Measurements from ENCODE around the gene A1BG. TPM values are rescaled to one million over a fixed set of nuclear protein-coding genes. Genes with fewer than 3 reads are reported as not detected.

Gene A1BG
- total RNA-seq, 1 donor from 2014 or later = 7.5 TPM

GRCh38 chr19:58381460-58382212 is 28.3 kb upstream of the A1BG start:
- Histone ChIP-seq H4K20me1 (ENCODE audit: low read depth) (no peaks in the 10 kb centered on the region), H3K4me3 (peak overlapping the region; percentile 84), H3K27ac (no peak overlapping the region), H2AFZ (replicated peaks) (no peak overlapping the region), H3K27me3 (no peaks in the 10 kb centered on the region), H3K79me2 (ENCODE audit: low read depth) (peaks cover 17% of the 10 kb centered on the region), H3K9me3 (ENCODE audit: low read depth) (no peaks in the 10 kb centered on the region), H3K4me2 (peak overlapping the region; percentile 94), H3K36me3 (no peaks in the 10 kb centered on the region), H3K4me1 (peaks cover 13% of the 10 kb centered on the region), H3K9ac (no peak overlapping the region), H3F3A (ENCODE audit: low read depth) (peaks cover 17% of the 10 kb centered on the region)
- H3K27me3 Mint-ChIP-seq (ENCODE audit: insufficient read depth, low read depth) = peaks cover 11% of the 10 kb centered on the region
- peaks cover 26% of the 10 kb centered on the region for H3K4me1 Mint-ChIP-seq
- H3K27ac Mint-ChIP-seq = no peak overlapping the region
- TF ChIP-seq CTCF (IDR thresholded peaks at IDR 0.05) (no peak), EZH2phosphoT487 (IDR thresholded peaks at IDR 0.05) (no peak)
- H3K9me3 Mint-ChIP-seq = no peaks in the 10 kb centered on the region
- peak overlapping the region; percentile 90 for H3K4me3 Mint-ChIP-seq
- no peak for DNase-seq (ENCODE audit: low spot score)
- H3K36me3 Mint-ChIP-seq = no peaks in the 10 kb centered on the region

GRCh38 chr19:58380662-58381459 is 27.6 kb upstream of the A1BG start, which contains the start of gene ZNF837:
ZNF837 (minus strand) TSS chr19:58381030; CDS start chr19:58369332, 11,698 bp downstream.
- peaks cover 11% of the 10 kb centered on the region for H3K27me3 Mint-ChIP-seq (ENCODE audit: insufficient read depth, low read depth)
- H3K27ac Mint-ChIP-seq = peak within 1 kb of the TSS; percentile 50
- H3K4me1 Mint-ChIP-seq = peaks cover 26% of the 10 kb centered on the region
- Histone ChIP-seq H3K9ac (peak within 1 kb of the TSS; percentile 73), H3K9me3 (ENCODE audit: low read depth) (no peaks in the 10 kb centered on the region), H4K20me1 (ENCODE audit: low read depth) (no peaks in the 10 kb centered on the region), H2AFZ (replicated peaks) (peak within 1 kb of the TSS; percentile 75), H3K27ac (no peak within 1 kb of the TSS), H3K4me3 (peak within 1 kb of the TSS; percentile 84), H3K79me2 (ENCODE audit: low read depth) (peaks cover 14% of the 10 kb centered on the region), H3K4me2 (peak within 1 kb of the TSS; percentile 94), H3K4me1 (peaks cover 10% of the 10 kb centered on the region), H3K36me3 (no peaks in the 10 kb centered on the region), H3K27me3 (no peaks in the 10 kb centered on the region), H3F3A (ENCODE audit: low read depth) (peaks cover 11% of the 10 kb centered on the region)
- peak; percentile 100 for DNase-seq (ENCODE audit: low spot score)
- H3K9me3 Mint-ChIP-seq = no peaks in the 10 kb centered on the region
- peak within 1 kb of the TSS; percentile 90 for H3K4me3 Mint-ChIP-seq
- H3K36me3 Mint-ChIP-seq = no peaks in the 10 kb centered on the region
- TF ChIP-seq EZH2 (IDR thresholded peaks at IDR 0.05) = no peak
- TF ChIP-seq EZH2phosphoT487 (IDR thresholded peaks at IDR 0.05) = no peak
- no peak for TF ChIP-seq CTCF (IDR thresholded peaks at IDR 0.05)

- H4K20me1 ChIP-seq (ENCODE audit: low read depth) = no peaks in the 10 kb centered on the region
- H3K9me3 ChIP-seq (ENCODE audit: low read depth) = no peaks in the 10 kb centered on the region
- H3K36me3 ChIP-seq = no peaks in the 10 kb centered on the region
- Mint-ChIP-seq H3K27ac (peak overlapping the region; percentile 50), H3K4me1 (peaks cover 20% of the 10 kb centered on the region), H3K9me3 (no peaks in the 10 kb centered on the region), H3K27me3 (ENCODE audit: insufficient read depth, low read depth) (peaks cover 11% of the 10 kb centered on the region), H3K4me3 (peak overlapping the region; percentile 90), H3K36me3 (no peaks in the 10 kb centered on the region)
- TF ChIP-seq EZH2phosphoT487 (IDR thresholded peaks at IDR 0.05) (no peak), CTCF (IDR thresholded peaks at IDR 0.05) (no peak), EZH2 (IDR thresholded peaks at IDR 0.05) (no peak)
- H3K27me3 ChIP-seq = no peaks in the 10 kb centered on the region
- H3K4me1 ChIP-seq = peaks cover 5% of the 10 kb centered on the region
- H3K27ac ChIP-seq = no peak overlapping the region
- peaks cover 8% of the 10 kb centered on the region for H3F3A ChIP-seq (ENCODE audit: low read depth)
- peaks cover 7% of the 10 kb centered on the region for H3K79me2 ChIP-seq (ENCODE audit: low read depth)
- peak overlapping the region; percentile 84 for H3K4me3 ChIP-seq
- H2AFZ ChIP-seq (replicated peaks) = peak overlapping the region; percentile 75
- DNase-seq (ENCODE audit: low spot score) = no peak
- peak overlapping the region; percentile 73 for H3K9ac ChIP-seq
- H3K4me2 ChIP-seq = peak overlapping the region; percentile 89
Observed at GRCh38 chr19:58380037-58380661, 26.9 kb upstream of the A1BG start.

All from neural progenitor cell (in vitro differentiated cells).